HG02852 (cell line): Measurements from ENCODE around the gene RIC8B.
"Not testable (repeated sequence)": the region's sequence is repeated elsewhere in the genome, so short reads cannot be mapped to it uniquely, and the experiment has no call there.

Experiments used
- ATAC-seq: cut with Tn5 transposase; IDR thresholded peaks from one replicate; pipeline ENCODE4 v1.9.1; 2021; ENCODE audit warnings: mild to moderate bottlenecking, moderate library complexity; ENCODE audit not compliant: unreplicated experiment

Gene RIC8B

DNA sequence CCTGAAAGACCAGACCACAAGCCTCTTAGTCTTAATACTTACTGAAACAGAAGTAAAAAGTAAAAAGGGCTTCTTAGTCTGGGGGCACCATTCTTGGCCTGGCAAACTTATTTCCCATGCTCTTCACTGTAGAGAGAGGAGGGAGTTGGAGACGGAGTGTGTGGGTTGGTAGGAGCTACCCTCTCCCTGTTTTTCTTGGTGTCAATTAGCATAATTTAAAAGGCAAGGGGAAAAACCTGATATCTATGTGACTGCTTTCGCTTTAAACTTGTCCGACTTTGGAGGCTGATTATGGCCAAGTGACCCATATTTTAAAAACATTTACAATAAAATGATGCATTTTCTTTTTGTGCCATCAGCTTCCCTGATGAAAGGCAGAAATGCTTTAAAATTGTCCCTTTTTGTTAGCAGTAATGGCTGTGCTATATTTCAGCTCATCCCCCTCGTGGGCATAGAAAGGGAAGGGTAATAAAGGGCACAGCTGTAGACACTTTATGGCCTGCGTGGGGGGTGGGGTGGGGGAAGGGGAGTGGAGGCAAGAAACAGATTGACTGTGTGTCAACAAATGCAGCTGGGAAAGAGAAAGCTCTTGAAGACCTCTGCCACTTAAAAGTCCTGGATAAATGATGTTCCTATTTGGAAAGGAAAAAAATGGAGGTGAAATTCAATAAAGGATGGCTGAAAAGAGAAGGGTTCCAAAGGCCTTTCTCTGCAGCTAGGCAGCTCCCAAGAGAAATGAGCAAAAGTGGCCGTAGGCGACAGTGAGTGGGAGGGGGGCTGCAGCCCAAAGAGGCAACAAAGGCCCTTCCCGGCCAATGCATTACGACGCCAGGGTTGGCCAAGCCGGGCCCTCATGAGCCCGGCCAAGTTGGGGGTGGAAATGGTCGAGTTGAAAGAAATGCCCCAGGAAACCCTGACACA, 123.8 kb downstream of the RIC8B start:
- no peak for ATAC-seq

DNA sequence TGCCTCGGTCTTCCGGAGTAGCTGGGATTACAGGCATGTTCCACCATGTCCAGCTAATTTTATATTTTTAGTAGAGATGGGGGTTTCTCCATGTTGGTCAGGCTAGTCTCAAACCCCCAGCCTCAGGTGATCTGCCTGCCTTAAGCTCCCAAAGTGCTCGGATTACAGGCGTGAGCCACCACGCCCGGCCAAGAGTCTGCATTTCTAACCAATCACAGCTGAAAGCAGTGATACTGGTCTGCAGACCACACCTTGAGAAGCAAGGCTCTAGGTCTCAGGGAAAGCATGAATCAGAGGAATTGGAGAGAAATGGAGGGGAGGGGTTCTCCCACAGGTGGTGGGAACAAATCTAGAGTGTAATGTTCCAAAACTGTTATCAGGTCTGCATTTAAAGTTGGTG, 126.1 kb downstream of the RIC8B start:
- no peak for ATAC-seq

DNA sequence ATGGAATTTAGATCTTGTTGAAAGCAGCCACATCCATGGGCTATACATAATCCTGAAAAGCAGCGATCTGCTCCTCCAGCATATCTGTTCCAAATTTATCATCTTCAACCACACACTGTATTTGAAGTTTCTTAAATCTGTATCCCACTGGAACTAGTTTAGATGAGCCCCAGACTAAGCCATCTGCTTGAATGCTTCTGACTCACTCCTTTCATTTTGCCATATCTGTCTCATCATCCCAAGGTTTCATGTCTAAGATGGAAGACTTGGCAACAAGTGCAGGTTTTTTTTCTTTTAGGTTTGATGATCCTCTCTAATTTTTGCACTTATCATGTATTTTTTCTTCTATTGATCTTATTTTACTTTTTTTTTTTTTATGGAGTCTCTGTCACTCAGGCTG, 126.8 kb downstream of the RIC8B start:
- no peak for ATAC-seq

DNA sequence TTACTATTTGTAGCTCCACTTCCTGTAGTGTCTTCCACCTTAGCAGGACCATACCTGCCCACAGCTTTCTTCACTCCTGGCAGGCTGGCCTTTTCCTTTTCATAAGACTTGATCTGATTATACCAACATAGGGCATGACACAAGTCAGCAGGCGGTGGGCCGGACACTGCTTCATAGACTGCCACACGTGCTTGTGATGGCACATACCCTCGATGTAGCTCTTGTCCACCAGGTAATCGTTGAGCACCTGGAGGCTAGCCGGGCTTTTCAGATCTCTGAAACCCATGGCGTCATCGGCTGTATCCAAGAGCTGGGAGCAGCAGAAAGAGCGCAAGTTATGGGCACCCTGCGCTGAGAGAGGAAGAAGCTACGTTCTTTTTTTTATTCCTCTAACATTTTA, 127.6 kb downstream of the RIC8B start:
- ATAC-seq: no peak

DNA sequence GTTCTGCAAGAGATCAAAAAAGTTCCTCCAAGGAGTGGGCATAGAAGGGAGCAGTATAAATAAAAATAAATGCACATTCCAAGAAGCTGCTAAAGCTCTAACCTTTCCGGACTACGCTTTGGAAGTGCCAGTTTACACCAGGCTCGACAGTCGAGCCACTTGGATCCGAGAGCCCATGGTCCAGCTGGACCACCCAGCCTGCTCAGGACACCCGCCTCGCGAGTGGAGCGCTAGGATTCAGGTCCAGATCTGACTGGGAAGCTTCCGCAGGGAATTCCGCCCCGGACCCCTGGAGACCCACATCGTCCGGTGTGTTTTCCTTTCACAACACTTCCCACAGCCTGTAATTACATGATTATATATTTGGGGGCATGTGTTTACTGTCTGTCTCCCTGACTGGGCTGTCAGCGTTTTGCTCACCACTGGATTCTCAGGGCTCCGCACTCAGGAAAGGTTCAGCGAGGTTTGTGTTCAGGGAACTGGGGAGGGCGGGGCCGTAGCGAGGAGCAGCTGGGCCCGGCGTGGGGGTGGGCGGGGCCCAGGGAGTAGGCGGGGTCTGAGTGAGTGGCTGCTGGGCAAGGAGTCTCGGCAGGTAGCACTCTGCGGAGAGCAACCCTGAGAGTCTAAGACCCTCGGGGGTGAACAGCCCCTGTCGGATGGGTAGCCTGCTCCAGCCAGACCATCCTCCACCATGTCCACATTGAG, 128.9 kb downstream of the RIC8B start:
- ATAC-seq: peak; percentile 85

DNA sequence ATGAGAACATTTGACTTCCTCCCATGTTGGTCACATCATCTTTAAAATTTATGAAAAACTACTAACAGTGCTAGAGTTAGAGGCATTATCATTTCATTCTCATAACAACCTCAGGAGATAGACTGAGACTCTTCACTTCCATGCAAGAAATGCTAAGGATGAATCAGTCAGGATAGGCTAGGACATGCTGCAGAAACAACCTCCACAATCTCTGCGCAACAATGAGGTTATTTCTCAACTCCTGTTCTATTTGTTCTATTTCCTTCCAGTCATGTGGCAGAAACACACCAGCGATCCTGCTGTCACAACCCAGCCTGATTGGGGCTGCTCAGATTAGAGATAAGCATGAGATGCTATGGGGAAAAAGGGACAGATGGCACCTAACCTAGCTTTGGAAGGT, 132.2 kb downstream of the RIC8B start:
- ATAC-seq: no peak

DNA sequence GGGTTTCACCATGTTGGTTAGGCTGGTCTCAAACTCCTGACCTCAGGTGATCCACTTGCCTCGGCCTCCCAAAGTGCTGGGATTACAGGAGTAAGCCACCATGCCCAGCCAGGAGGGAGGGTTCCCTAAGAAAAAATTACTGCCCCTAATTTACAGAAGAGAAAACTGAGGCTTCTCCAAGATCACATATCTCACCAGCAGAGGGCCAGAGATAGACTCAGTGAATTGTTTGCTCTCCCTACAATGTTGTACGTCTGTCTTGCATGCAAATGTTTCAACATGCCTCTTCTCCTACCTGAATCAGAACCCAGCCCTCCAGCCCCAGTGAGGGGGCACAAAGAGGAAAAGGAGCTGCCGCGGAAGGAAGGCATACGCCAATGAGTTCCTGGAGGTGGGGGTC, 132.9 kb downstream of the RIC8B start:
- no peak for ATAC-seq

DNA sequence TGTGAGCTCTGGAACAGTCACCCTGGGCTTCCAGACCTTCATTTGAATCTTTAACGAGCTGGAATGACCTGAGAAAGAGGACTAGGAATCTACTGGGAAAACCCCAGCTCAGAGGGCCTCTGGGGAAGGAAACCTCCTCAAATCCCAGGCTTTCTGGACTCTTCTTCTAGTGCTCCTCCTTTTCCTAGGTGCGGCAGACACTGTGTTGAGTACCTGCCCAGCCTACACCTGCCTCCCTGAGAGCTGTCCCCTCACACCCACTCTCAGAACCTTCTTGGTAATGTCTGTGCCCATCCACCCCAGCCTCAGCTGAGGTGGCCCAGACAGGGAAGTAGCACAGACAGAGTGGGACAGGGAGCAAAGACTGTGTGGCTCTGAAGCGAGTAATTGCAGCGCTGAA, 133.4 kb downstream of the RIC8B start:
- ATAC-seq: no peak

DNA sequence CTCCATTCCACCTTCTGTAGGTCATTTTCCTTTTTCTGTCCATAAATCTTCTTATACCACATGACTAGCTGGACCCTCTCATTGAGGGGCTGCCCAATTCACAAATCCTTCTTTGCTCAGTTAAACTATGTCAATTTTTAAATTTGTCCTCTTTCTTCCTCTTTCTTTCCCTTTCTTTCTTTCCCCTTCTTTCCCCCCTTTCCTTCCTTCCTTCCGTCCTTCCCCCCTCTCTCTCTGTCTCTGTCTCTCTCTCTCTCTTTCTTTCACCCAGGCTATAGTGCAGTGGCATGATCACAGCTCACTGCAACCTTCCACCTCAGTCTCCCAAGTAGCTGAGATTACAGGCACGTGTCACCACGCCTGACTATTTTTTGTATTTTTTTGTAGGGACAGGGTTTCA, 134.1 kb downstream of the RIC8B start:
- no peak for ATAC-seq

DNA sequence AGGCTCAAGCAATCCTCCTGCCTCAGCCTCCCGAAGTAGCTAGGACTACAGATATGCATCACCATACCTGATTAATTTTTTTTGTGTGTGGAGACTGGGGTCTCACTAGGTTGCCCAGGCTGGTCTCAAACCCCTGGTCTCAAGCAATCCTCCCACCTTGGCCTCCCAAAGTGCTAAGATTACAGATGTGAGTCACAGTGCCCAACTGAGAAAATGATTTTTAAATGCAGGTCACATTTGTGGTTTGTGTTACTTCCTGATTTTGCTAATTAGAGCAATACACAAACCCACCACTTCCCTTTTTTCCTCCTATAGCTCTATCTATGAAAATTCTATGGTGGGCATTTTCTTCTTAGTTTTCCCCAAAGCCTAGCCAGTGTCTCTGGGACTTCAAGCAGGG, 135.7 kb downstream of the RIC8B start:
- ATAC-seq: peak; percentile 66

DNA sequence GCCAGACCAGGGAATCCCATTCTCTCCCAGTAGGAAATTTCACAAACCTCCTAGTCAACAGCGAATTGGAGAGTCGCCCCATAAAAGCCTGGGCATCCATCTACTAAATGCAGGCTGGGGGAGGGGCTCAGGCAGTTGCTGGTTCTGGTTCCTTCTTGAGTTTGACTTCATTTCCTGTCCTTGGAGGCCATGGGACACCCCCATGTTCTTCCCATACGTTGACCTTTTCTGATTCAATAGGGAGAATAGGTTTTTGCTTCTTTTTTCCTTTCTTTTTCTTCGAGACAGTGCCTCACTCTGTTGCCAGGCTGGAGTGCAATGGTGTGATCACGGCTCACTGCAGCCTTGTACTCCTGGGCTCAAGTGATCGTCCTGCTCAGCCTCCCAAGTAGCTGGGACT, 137.1 kb downstream of the RIC8B start:
- no peak for ATAC-seq

DNA sequence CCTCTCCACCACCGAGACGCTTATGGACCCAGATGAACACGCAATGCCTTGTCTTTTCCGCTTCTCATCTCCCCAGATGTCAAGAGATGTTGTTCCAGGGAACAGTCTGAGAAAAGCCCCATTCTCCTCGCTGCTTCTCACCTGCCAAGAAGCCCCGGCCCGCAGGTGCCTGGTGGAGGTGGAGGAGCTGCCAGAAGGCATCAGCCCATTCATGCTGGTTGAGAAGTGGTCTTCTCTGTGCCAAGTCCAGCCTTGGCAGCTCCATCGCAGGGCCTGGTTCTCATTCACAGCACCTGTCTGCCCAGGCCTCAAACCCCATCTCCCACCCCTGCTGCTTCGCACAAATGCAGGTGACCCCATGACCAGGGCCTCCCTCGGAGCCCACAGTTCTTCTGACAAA, 139.0 kb downstream of the RIC8B start:
- ATAC-seq: no peak

DNA sequence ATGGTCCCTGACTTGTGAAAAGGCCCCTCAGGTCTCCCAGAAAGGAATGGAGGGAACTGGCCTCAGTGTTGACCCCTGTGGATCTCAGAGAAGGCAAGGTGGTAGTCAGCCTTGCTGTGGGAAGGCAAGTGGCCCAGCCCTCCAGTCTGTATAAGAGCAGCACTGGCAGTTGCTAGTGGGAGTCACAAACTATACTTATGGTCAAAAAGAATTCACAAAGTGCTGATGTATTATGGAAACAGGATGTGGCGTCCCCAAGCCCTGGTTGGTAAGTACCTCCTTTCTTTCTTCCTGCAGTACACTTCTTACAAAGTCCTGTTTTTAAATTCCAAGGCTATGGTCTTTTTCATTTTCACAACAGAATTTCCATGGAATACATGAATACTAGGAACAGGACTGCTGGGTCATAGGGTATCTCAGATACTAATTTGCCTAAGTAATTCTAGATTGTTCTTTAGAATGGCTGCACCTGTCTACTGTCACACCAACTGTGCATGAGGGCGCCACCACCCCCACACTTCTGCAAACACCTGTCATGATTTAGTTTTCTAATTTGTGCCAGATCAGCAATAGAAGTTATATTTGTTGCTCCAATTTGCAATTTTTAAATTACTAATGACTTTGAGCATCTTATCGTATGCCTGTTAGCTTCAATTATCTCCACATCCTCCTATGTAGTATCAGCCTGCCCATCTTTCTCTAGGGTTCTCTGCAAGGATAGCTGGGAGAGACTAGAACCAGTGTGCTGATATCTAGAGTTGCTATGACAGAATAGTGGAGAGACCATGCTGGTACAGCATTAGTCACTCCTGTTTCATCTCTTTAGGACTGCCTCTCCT, 140.5 kb downstream of the RIC8B start:
- ATAC-seq: peak; percentile 66

DNA sequence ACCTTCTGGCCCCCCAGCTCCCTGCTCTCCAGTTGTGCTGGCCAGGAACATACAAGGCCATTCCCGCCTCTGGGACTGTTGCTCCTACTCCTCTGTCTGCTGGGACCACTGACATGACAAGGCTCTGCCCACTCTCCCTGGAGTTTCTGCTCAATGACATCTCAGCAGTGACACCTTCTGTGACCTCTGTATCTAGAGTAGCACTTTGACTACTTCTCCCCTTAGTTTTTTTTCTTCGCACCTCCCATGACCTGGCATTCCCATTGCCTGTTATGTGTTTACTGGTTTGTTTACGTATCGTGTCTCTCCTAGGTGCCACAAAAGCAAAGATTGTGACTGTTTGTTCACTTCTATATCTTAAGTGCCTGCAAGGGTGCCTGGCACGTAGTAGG, 141.1 kb downstream of the RIC8B start:
- ATAC-seq: no peak

DNA sequence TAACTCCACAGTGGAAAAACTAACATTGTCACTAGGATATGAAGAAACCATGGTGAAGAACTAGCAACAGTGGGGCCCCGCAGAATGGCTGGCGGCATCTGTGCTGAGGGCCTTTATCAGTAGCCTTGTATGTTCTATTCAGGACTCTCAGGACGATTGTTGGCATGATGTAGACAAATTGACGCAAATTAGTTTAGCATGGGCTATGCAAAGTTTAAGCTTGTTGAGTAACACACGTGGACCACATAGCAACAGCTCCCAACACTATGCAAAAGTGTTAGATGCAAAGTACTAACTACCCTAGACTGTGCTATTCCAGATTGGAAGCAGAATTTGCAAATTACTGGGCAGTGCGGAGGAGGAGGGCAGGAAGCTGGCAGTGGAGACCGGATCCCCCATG, 143.0 kb downstream of the RIC8B start:
- no peak for ATAC-seq

DNA sequence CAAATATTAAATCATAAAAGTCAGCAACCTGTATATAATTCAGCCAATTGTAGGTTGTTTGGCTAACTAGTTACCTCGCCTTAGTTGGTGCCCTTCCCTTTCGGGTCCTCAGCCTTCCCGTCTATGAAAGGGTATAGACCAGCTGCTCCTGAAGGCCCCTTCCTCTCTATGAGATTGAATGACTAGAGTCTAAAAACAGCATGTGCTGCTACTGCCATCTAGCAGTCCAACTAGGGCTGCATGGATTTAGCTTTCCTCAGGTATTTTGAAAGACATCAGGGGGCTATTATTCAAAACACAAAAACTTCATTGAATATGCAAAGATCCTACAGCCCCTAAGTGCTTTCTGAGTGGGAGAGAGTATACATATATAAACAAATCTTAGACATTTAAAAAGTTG, 144.3 kb downstream of the RIC8B start:
- no peak for ATAC-seq

DNA sequence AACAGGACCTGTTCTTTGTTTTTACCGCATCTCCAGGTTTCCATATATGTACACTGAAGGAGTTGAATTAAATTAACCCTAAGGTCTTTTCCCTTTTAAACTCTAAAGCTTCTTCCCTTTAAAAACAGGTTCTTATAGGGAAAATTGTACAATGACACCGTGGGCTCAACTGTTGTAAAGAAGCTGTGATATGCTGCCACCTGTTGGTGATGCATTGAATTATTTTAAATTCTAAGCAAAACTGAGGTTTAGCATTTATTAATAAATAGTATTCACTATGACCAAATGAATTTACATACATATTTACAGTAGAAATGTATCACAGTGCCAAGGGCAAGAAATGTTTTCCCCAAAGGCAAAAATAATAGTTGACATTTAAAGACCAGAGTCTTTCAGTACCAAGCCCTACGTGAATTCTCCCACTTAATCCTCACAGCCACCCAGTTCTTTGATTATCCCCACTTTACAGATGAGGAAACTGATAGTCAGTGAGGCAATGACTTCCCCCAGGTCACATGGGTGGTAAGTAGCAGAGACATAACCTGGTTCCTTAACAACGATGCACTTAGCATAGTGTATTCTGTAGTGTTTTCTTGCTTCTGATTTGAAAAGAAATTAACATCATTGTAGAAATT, 145.5 kb downstream of the RIC8B start:
- ATAC-seq: no peak

DNA sequence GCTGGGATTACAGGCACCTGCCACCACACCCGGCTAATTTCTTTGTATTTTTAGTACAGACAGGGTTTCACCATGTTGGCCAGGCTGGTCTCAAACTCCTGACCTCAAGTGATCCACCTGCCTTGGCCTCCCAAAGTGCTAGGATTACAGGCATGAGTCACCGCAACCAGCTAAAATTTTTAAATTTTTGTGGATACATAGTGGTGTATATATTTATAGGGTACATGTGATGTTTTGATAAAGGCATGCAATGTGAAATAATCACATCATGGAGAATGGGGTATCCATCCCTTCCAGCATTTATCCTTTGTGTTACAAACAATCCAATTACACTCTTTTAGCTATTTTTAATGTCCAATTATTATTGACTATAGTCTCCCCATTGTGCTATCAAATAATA, 147.5 kb downstream of the RIC8B start:
- ATAC-seq: not testable (repeated sequence)

DNA sequence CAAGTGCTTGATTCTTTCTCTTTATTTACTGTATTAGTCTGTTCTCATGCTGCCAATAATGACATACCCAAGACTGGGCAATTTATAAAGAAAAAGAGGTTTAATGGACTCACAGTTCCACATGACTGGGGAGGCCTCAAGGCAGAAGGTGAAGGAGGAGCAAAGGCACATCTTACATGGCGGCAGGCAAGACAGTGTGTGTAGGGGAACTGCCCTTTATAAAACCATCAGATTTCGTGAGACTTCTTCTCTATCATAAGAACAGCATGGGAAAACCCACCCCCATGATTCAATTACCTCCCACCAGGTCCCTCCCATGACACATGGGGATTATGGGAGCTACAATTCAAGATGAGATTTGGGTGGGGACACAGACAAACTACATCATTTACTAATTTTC, 149.1 kb downstream of the RIC8B start:
- ATAC-seq: not testable (repeated sequence)

DNA sequence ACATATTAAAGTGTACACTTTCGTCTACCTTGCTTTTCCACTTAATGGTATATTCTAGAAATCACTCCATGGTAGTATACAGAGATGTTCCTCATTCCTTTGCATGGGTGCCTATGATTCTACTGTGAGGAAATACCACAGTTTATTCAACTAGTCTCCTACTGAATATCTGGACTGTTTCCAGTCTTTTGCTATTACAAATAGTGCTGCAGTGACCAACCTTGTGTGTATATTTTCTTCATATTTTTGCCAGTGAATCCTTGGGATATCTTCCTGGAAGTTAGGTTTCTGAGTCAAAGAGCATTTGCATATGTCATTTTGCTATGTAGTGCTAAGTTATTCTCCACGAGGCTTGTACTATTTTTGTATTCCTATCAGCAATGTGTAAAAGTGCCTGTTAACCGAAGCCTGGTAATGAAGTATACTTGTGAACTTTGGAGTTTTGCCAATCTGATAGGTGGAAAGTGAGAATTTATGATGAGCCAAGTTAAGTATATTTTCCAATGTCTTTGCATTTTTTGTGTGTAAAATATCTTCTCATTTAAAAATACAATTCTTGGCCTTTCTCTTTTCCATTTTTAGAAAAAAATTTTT, 149.9 kb downstream of the RIC8B start:
- ATAC-seq: no peak

DNA sequence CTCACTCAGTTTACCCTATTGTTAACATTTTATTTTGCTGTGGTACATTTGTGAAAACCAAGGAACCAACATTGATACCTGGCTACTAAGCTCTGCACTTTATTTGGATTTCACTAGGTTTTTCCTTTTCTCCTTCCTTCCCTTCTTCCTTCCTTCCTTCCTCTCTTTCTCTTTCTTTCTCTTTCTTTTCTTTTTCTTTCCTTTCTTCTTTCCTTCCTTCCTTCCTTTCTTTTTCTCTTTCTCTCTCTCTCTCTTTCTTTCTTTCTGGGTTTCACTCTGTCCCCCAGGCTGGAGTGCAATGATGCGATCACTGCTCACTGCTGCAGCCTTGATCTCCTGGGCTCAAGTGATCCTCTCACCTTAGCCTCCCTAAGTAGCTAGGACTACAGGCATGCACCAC, 152.2 kb downstream of the RIC8B start:
- ATAC-seq: no peak
